Motor neuron (in vitro differentiated cells): ENCODE results near the gene CDH12. TPM values are rescaled to one million over a fixed set of nuclear protein-coding genes. Genes with fewer than 3 reads are reported as not detected.

Experiments
- ATAC-seq, 8 experiments: fragments of 200-7000 bp; cut with Tn5 transposase; replicated peaks in 6 of 8; 2 replicates each; pipeline ENCODE4 v1.8.0; 2021; ENCODE audit warnings: mild to moderate bottlenecking in 8 of 8, moderate library complexity in 8 of 8
- H3K27ac ChIP-seq, 2 donors: fragments of 250-450 bp; sonication (Bioruptor Pico); 2 replicates each; pipeline ENCODE4 v1.9.0; 2021; ENCODE audit warnings: antibody characterized with exemption in 2 of 2, mild to moderate bottlenecking in 2 of 2, moderate library complexity in 1 of 2
- H3K4me1 ChIP-seq, 2 donors: fragments of 250-450 bp; sonication (Bioruptor Pico); replicated peaks in 1 of 2; 2 replicates each; pipeline ENCODE4 v1.6.1; 2021; ENCODE audit warnings: antibody characterized with exemption in 2 of 2, mild to moderate bottlenecking in 2 of 2, moderate library complexity in 1 of 2
- H3K4me3 ChIP-seq, 5 donors: fragments of 250-450 bp; sonication (Bioruptor Pico); 2 replicates each; pipeline ENCODE4 v1.9.0; 2021; ENCODE audit warnings: antibody characterized with exemption in 5 of 5, mild to moderate bottlenecking in 5 of 5, moderate library complexity in 4 of 5
- WGBS, 10 experiments: fragments of 450-650 bp; shearing (Covaris generic); methylation state at CpG; one replicate each; pipeline ENCODE4 v1.0.0; 2022; 5-methylcytosine and 5-hydroxymethylcytosine counted together
- in situ Hi-C, 9 experiments: fragments of 400-800 bp; cut with MboI; loops; one replicate each; pipeline ENCODE4 v1.15.0; 2021; ENCODE audit warnings: low sequenced_read_pairs in 9 of 9, low pct_unique_long_range_greater_than_20kb in 2 of 9; ENCODE audit not compliant: unreplicated experiment in 9 of 9
- total RNA-seq, 8 experiments: library from RNA; unstranded; fragments of 300-600 nt; gene quantifications; 2 replicates each; pipeline versions ENCODE4 v1.2.3 to v1.2.4, GENCODE V29; 2022

CDH12 gene
- total RNA-seq, 8 experiments from 2014 or later: 1.6 to 30.5 (median 23.7) TPM; not detected in 3

DNA sequence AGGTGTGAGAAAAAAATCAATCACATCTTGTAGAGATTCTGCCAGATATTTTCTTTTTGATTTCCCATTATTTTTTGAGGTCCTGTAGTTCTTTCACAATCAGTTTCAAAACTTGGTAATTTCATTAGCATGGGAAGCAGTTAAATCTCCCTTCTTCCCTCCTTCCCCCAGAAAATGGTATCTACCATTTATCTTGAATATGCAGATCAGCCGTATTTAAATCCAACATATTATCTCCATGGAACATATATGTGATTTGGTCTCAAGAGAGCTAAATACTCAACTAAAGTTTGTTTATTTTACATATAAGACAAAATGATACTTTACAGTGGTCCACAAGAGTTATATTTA, 1034.8 kb downstream of the CDH12 start:
- Histone ChIP-seq H3K27ac (no peak overlapping the region), H3K4me3 (no peak overlapping the region), H3K4me1 (no peaks in the 10 kb centered on the region)
- WGBS, 10 experiments: 0 to 100% (median 100%) methylated on average over 1 of the region's 1 CpG; no CpG with 5 or more reads in 1 of the 10 experiments
- ATAC-seq: peak in 2 of 8 experiments; percentile 34 to 57
- in situ Hi-C loops: no loop called here

DNA sequence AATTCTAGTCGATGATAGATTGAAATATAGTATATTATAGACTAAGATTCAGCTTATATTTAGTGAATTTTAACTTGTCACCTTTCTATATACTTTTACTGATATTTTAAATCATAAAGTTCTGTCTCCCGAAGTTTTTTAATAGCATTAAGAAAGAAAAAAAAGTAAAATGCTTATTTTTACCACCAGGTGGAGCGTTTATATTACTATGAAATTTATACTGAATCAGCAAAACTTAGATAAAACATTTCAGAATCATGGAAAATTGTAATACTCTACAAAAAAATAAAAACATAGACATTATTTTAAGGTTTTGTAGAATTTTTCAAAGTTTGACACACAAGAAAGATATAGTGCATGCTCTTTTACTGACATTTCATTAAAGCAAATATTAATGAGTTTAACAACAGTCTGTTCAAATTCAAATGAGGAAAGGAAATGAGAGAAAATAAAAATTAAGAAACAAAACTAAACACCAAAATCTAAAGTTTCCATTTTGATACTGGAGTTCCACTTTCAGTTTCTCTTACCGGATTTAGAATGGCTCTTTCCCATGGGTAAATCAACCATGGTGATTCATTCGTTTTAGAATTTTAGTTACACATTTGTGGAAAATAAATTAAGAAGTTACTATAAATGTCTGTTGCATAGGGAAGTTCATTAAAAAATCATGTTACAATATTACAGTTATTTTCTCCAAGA, 1035.3 kb downstream of the CDH12 start:
- ATAC-seq: peak in 2 of 8 experiments; percentile 54 to 64
- WGBS, 10 experiments: 0 to 96% (median 78%) methylated on average over 2 to 5 of the region's 5 CpGs
- Histone ChIP-seq H3K4me1 (no peaks in the 10 kb centered on the region), H3K4me3 (no peak overlapping the region), H3K27ac (no peak overlapping the region)
- in situ Hi-C loops: no loop called here

DNA sequence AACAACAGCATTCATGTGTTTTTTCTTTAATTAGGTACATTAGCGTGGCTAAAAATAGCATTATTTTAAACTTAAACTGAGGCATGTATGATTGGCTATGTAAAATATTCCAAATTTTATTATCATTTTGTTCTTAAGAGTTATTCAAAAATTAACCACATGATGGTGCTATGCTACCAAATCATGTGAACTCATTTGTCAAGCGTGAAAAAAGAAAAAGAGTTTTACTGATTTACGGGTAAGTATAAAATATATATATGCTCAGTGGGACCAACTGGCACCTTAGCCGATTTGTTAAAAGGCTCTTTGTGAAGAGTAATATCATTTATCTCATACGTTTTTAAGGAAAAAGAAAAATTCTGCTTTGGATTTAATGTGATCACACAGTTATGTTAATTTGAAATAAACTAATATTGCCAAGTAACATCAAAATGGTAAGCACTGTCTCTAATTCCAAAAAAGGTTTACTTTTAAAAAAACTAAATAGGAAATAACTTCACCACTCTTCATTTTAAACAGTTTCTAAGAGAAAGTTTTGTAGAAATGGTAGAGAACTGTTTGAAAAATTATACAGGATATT, 1042.3 kb downstream of the CDH12 start:
- no peak for ATAC-seq
- Histone ChIP-seq H3K4me1 (no peaks in the 10 kb centered on the region), H3K27ac (no peak overlapping the region), H3K4me3 (no peak overlapping the region)
- in situ Hi-C loops: no loop called here
- 0 to 89% (median 54%) methylated on average over 3 to 5 of the region's 5 CpGs for WGBS, 10 experiments

DNA sequence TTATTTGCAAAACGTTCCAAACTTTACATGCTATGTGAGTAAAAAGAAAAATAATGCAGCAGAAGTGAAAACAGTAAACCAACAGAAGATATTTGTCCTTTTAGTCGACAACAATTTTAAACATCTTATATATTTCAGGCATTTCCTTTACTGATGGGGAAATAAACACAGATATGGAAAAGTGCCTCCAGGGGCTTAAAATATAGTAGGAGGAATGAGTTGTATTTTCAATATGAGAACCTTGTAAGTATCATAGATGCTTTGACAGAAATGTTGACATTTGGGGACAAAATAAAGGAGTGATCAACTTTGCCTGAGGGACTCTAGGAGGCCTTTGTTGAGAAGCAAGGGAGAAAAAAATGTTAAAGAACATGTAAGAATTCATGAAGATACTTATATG, 1043.5 kb downstream of the CDH12 start:
- H3K27ac ChIP-seq: no peak overlapping the region
- H3K4me3 ChIP-seq: no peak overlapping the region
- ATAC-seq: no peak
- 0 to 75% (median 29%) methylated on average over 1 to 2 of the region's 2 CpGs; no CpG with 5 or more reads in 1 of the 10 experiments for whole genome bisulfite sequencing, 10 experiments
- in situ Hi-C loops: no loop called here
- H3K4me1 ChIP-seq: no peaks in the 10 kb centered on the region

DNA sequence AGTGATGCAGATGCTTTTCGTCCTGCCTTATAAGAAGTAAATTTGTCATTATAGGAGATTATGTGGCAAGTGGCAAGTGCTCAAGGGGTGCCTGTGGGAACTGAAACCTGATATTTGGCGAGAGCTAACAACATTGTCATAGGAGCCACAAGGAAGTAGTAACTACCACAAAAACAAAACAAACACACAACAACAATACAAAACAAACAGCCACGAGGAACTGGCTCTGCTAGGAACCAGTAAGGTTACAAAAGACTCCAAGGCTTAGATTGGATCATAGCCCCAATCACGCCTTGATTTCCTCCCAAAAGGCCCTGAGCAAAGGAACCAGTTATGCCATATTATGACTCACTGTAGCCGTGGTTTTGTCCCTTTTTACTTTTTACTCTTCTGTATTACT, 1045.2 kb downstream of the CDH12 start:
- Histone ChIP-seq H3K4me3 (no peak overlapping the region), H3K4me1 (no peaks in the 10 kb centered on the region), H3K27ac (no peak overlapping the region)
- peak in 2 of 8 experiments; percentile 31 to 33 for ATAC-seq
- WGBS, 10 experiments: 0 to 100% (median 88%) methylated on average over 1 to 5 of the region's 5 CpGs
- in situ Hi-C loops: no loop called here

DNA sequence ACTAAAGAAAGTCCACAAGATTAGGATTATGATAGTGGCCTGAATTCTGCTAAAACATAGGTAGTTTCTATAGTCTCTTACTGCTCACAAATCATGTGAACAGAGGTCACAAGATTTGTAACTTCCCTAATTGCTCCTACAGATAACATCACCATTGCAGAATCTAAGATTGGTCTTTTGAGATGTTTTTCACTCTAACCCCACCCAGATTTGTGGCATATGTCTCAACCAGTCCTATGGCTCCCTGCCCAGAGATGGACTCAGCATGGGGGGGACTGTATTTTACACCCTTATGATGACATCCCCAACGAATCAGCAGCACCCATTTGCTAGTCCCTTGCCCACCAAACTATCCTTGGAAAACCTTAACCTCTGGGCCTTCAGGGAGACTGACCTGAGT, 1046.2 kb downstream of the CDH12 start:
- in situ Hi-C loops: no loop called here
- no CpG with 5 or more reads among the region's 1 CpG for WGBS, 10 experiments
- peak in 2 of 8 experiments; percentile 90 to 93 for ATAC-seq

DNA sequence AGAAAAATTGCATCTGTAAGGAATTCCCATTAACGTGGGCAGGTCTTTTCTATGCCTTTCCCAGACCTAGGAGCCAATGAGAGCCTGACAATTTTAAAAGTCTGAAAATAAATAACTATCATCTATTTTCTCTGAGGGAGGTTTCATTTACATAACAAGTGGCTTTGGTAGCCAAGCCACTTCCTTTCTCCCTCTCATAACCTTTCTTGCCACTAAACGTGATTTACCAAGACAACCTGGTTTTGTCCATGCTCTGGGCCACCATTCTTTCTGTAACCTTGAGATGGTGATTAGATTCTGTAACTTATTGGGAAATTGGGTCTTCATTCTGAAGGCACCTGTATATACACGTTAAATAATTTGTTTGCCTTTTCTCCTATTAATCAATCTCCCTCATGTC, 1046.9 kb downstream of the CDH12 start:
- no peaks in the 10 kb centered on the region for H3K4me1 ChIP-seq
- H3K27ac ChIP-seq: no peak overlapping the region
- WGBS, 10 experiments: 28 to 100% (median 67%) methylated on average over 1 to 3 of the region's 3 CpGs; no CpG with 5 or more reads in 1 of the 10 experiments
- H3K4me3 ChIP-seq: no peak overlapping the region
- in situ Hi-C loops: no loop called here
- no peak for ATAC-seq

More for the DNA sequence above, 1046.2 kb downstream of the CDH12 start:
- Histone ChIP-seq H3K4me3 (no peak overlapping the region), H3K27ac (no peak overlapping the region), H3K4me1 (no peaks in the 10 kb centered on the region)

DNA sequence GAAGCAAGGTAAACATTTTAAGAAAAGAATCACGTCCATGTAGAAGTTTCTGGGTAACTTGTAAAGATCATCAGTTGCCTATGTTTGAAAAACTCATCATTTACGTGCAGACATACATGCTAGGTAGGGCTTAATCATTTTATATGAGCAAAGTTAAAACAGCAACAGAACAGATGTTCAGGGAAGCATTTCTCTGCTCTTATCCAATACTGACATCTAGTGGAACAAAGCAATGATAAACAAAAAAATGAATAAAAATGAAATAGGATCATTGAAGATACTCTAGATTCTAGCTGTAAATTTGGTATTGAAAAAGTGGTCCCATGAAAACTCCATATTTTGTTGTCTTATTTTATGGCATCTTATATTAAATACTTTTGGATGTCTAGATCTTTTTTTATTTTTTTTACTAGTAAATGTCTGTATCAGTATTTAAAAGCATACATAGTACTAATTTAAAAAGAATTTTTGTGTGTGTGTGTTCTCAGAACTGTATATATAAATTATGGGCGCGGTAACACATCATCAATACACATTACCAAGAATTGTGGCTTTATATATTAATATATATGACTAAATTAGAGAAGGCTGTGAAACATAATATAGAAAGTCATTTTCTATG, 1050.2 kb downstream of the CDH12 start:
- 6 to 53% (median 35%) methylated on average over 1 to 4 of the region's 4 CpGs; no CpG with 5 or more reads in 1 of the 10 experiments for WGBS, 10 experiments
- Histone ChIP-seq H3K27ac (no peak overlapping the region), H3K4me1 (no peaks in the 10 kb centered on the region), H3K4me3 (no peak overlapping the region)
- ATAC-seq: peak in 5 of 8 experiments; percentile 29 to 56 (median 35)
- in situ Hi-C loops: no loop called here

DNA sequence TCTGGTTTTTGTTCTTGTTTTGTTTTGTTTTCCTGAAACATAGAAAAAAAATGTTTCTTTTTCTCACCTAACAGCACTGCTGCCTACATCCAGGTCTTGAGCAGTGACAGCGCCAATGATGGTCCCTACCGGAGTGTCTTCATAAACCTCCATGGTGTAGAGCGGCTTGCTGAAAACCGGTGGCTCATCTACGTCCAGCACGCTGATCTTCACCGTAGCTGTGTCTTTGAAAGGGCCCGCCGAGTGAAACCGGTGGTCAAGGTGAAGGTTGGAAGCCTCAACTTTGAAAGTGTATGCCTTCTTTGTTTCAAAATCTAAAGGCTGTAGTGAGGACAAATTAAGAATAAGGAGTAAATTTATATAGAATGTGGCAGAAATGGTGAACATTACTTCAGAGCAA, 1051.0 kb downstream of the CDH12 start:
- no peak overlapping the region for H3K4me3 ChIP-seq
- H3K27ac ChIP-seq: no peak overlapping the region
- ATAC-seq: no peak
- 57 to 100% (median 92%) methylated on average over 1 to 10 of the region's 10 CpGs; no CpG with 5 or more reads in 1 of the 10 experiments for WGBS, 10 experiments
- H3K4me1 ChIP-seq: no peaks in the 10 kb centered on the region
- in situ Hi-C loops: no loop called here

DNA sequence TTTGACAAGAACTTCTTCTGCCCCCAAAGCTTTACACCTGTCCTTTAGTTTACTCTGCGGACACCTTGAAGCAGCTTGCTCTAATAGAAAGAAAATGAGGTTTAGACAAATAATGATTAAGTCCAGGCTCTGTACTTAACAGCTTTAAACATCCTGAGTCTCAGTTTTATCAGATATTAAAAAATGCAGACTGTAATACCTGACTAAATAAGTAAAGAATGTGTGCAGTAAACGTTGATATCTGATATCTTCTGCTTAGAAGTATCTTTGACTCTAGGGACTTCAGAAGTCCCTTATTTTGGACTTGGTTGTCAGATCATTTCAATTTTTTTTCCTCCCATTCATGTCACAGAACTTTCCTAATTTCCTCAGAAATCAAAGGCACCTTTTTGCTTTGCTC, 1060.4 kb downstream of the CDH12 start:
- ATAC-seq: no peak
- Histone ChIP-seq H3K4me3 (no peak overlapping the region), H3K4me1 (no peaks in the 10 kb centered on the region), H3K27ac (no peak overlapping the region)
- in situ Hi-C loops: no loop called here
- 7 to 100% (median 57%) methylated on average over 1 to 2 of the region's 2 CpGs for WGBS, 10 experiments

DNA sequence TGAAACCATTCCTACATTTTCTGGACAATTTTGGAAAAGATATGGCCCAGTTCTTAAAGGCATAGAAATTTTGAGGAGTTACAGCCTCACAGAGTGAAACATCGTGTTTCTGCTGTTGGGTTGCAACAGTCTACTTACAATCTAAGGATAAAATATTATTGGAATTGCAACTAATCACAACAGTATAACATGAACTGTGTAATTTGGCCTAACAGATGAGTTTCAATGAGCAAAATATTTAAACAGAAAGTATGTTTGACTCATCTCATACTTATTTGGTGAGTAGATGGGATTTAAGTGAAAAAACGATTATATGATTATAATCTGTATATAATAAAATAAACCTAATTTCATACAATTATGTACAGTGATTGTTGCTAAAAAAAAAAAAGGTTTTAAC, 1061.8 kb downstream of the CDH12 start:
- Histone ChIP-seq H3K4me3 (no peak overlapping the region), H3K27ac (no peak overlapping the region), H3K4me1 (no peaks in the 10 kb centered on the region)
- no peak for ATAC-seq
- WGBS, 10 experiments: 23 to 100% (median 54%) methylated on average over 1 to 2 of the region's 2 CpGs
- in situ Hi-C loops: no loop called here

DNA sequence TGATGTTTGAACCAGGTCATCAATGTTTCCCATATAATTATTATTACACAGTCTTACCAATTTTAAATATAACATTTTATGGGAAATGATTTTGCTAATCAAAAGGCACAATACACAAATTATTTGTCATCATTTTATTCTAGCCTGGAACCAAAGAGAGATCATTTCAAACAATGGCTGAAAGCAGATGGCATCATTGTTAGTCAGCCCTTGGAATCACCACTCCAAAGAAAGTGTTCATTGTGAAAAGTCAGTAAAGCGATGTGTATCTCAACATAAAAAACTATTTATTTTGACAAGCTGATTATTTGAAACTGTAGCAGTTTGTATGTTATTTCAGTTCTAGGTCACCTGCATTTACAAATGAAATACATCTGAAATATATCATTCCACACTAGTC, 1068.7 kb downstream of the CDH12 start:
- WGBS, 10 experiments: 38 to 100% (median 90%) methylated on average over 1 of the region's 1 CpG; no CpG with 5 or more reads in 2 of the 10 experiments
- in situ Hi-C loops: no loop called here

DNA sequence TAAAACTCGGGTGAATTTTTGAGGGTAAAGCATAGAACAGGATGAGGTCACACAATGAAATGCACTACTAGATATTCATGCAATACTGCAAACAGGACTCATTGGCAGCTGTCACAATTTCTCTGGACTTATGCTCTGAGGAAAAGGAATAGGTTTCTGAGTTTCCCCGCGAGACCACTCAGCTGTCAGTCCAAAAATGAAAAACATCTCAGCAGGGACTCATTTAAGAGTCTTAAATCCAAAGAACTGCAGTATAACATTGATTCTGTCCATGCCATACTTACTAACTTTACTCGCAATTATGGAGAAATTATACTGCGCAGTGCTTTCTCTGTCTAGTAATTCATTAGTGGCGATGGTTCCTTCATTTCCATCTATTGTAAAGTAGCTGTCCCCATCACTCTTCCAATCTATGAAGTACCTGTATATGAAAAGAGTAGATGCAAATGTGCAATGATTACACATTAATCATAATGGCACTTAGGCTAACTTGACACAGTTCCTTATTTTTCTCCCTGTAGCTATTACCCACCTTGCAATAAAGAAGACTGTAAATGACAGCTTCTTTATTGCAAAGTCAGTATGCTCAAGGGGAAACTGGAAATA, 1070.0 kb downstream of the CDH12 start:
- in situ Hi-C loops: no loop called here
- WGBS, 10 experiments: 10 to 82% (median 54%) methylated on average over 1 to 6 of the region's 6 CpGs
- peak in 5 of 8 experiments; percentile 38 to 91 (median 79) for ATAC-seq
- Histone ChIP-seq H3K4me1 (peaks cover 0 to 3% of the 10 kb centered on the region in 2 donors), H3K4me3 (no peak overlapping the region), H3K27ac (no peak overlapping the region)

More for the DNA sequence above, 1068.7 kb downstream of the CDH12 start:
- Histone ChIP-seq H3K4me1 (peaks cover 0 to 3% of the 10 kb centered on the region in 2 donors), H3K27ac (no peak overlapping the region), H3K4me3 (no peak overlapping the region)
- ATAC-seq: no peak
